NOMO-1 treated with DMSO at 0.1 percent for 48 hours (cell line): ENCODE results near the gene SLC25A30.
"Not testable (repeated sequence)": the region's sequence is repeated elsewhere in the genome, so short reads cannot be mapped to it uniquely, and the experiment has no call there.

Experiments used
- DNase-seq: peaks from one replicate; lab custom pipeline; 2025; ENCODE audit not compliant: unreplicated experiment; lab: John Stamatoyannopoulos, UW

Gene SLC25A30

GRCh38 chr13:45393941-45394570 is 24.1 kb downstream of the SLC25A30 start:
- peak; percentile 9 for DNase-seq

GRCh38 chr13:45392811-45393210 is 25.4 kb downstream of the SLC25A30 start:
- DNase-seq = no peak

GRCh38 chr13:45391926-45392325 is 26.2 kb downstream of the SLC25A30 start:
- no peak for DNase-seq

- DNase-seq = not testable (repeated sequence)
Observed at GRCh38 chr13:45391128-45391527, 27.0 kb downstream of the SLC25A30 start.

- DNase-seq = not testable (repeated sequence)
Observed at GRCh38 chr13:45390348-45390747, 27.8 kb downstream of the SLC25A30 start.

GRCh38 chr13:45388664-45389063 is 29.5 kb downstream of the SLC25A30 start:
- no peak for DNase-seq

GRCh38 chr13:45386892-45387575 is 31.1 kb downstream of the SLC25A30 start:
- not testable (repeated sequence) for DNase-seq

- no peak for DNase-seq
Observed at GRCh38 chr13:45385907-45386553, 32.1 kb downstream of the SLC25A30 start.

GRCh38 chr13:45385320-45385719 is 32.9 kb downstream of the SLC25A30 start:
- DNase-seq = no peak

- DNase-seq = no peak
Observed at GRCh38 chr13:45384474-45385174, 33.5 kb downstream of the SLC25A30 start.

GRCh38 chr13:45382739-45383138 is 35.4 kb downstream of the SLC25A30 start:
- not testable (repeated sequence) for DNase-seq

- DNase-seq = no peak
Observed at GRCh38 chr13:45381196-45381595, 37.0 kb downstream of the SLC25A30 start.

GRCh38 chr13:45380708-45381107 is 37.5 kb downstream of the SLC25A30 start:
- not testable (repeated sequence) for DNase-seq

GRCh38 chr13:45379516-45379915 is 38.7 kb downstream of the SLC25A30 start:
- DNase-seq = not testable (repeated sequence)

GRCh38 chr13:45378786-45379185 is 39.4 kb downstream of the SLC25A30 start:
- not testable (repeated sequence) for DNase-seq

- DNase-seq = not testable (repeated sequence)
Observed at GRCh38 chr13:45377314-45377713, 40.9 kb downstream of the SLC25A30 start.

GRCh38 chr13:45376651-45377050 is 41.5 kb downstream of the SLC25A30 start:
- not testable (repeated sequence) for DNase-seq

- DNase-seq = no peak
Observed at GRCh38 chr13:45374917-45375316, 43.3 kb downstream of the SLC25A30 start.

- DNase-seq = no peak
Observed at GRCh38 chr13:45373162-45373547, 45.0 kb downstream of the SLC25A30 start.

- DNase-seq = no peak
Observed at GRCh38 chr13:45372189-45373161, 45.7 kb downstream of the SLC25A30 start.
